HG03095 (cell line): ENCODE data around the gene TMA7B.

Experiments
- ATAC-seq: cut with Tn5 transposase; IDR thresholded peaks from one replicate; pipeline ENCODE4 v1.9.1; 2021; ENCODE audit warnings: moderate library complexity; ENCODE audit not compliant: unreplicated experiment

The TMA7B gene

DNA sequence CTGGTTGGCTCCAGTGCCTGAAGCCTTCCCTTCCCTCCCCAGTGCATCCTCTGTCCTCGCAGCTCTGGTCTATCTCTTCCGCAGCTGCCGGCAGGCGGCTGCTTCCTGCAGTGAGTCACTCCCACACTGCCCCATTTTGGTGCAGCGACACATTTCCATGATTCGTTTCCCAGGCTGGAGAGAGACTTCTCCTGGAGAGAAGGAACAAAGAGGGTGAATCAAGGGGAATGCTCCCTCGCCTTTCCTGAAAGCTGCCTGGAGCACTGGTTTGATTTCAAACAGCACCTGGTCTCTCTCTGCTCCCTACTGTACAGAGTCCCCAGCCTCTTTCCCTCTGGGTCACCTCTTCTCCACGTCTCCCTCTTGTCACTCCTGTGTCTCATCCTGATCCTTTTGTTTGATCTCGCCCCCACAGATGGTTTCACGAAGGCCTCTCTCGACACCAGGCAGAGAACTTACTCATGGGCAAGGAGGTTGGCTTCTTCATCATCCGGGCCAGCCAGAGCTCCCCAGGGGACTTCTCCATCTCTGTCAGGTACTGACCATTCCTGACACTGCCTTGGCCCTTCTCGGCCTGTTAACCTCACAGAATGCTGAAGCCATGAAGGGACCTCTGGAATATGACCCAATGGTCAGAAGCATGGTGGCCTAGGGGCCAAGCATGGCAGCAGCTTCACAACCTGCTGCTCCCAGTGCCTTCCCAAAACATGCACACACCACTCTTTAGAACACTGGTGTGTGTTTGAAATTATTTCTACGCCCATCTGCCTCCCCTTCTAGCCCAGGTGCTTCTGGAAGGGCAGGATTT lies at the start of gene TMA7B:
Gene TMA7B, plus strand, starts transcription at position 758 of the 808 bp plus-strand sequence. CDS start 3,978 bp downstream, outside the sequence.
- no peak for ATAC-seq

DNA sequence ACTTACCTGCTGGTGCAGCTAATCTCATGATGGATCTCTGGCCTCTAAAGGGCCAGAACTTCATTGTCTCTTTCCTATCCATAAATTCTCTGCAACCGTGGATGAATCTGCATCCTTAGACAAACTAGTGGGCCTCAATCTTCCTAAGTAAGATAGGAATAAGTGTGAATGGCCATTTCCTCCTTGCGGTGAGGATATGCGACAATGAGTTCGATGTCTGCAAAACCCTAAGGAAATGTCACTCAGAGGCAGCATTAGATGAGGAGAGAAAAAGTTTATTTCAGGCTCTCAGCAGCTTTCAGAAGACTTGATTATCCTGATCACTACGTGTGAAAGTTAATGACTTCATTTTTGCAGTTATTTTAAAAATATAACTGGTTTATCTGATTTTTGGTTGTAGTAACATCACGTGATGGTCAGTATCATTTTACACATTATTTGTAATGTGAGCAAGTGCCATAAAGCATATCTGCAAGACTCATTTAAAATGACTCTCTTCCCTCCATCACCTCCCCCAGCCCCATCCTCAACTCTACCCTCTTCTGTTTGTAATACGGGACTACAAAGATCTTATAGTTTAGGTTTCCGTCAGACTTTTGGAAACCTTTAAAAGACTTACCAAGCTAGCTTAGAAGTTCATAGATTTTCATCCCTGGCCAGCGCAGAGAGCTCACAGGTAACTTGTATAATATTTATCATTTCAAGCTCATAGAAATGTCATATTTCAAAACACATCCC lies 49.2 kb upstream of the TMA7B start:
- ATAC-seq, result no peak

GRCh38 chr22:39913321-39913720 lies 46.9 kb upstream of the TMA7B start:
- ATAC-seq, result no peak

- ATAC-seq, result no peak
Observed at GRCh38 chr22:39913886-39914285, 46.3 kb upstream of the TMA7B start.

DNA sequence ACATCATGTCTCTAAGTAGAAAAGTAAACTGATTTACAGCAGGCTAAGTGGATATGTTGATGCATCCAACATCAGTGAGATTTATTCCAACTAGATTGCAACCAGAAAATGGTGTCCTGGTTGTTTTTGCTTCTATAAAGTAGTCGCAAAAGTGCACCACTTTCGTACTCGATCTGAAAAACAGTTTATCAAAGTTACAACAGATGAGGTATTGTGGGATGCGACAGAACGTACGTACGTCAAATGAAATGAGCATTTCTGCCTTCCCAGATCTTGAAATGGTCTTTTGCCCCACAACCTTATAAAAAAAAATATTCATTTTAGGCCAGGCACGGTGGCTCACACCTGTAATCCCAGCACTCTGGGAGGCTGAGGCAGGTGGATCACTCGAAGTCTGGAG lies 45.6 kb upstream of the TMA7B start:
- ATAC-seq, result no peak

GRCh38 chr22:39915295-39915726 lies 44.9 kb upstream of the TMA7B start:
- ATAC-seq, result no peak

DNA sequence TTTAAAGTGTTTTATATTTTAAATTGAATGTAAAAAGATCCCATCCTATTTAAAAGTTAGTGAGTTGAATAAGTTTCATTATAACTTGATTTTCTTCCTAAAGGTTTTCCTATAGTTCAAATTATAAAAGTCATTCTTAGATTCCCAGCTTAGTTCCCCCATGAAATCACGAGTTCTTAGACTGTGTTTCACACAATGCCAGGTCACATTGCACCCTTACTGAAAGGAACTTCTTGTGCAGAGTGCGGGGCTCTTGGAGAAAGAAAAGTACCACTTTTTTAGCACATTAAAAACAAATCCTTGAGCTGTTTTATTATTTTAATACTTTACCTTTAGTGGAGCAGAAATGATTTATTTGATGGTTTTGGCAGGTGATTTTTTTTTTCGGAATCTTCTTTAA lies 43.7 kb upstream of the TMA7B start:
- no peak for ATAC-seq

DNA sequence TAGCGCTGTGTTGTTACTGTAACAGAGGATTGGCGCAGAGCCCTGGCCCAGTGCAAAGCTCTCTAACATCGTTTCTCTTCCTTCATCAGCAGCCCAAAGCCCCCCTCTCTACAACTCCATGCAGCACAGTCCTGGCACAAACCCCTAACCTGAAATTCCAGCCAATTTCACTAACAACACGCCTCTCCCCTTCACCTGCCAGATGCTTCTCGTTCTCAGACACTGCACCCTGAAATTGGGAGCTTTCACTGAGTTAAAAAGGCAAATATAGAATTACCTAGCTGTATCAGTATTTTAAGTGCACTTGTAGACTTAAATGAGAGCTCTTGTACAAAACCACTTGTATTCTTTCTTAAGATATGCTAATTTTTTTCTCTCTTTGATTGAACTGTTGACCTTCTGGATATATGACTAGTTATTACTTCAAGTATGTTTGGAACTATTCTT lies 43.0 kb upstream of the TMA7B start:
- no peak for ATAC-seq

DNA sequence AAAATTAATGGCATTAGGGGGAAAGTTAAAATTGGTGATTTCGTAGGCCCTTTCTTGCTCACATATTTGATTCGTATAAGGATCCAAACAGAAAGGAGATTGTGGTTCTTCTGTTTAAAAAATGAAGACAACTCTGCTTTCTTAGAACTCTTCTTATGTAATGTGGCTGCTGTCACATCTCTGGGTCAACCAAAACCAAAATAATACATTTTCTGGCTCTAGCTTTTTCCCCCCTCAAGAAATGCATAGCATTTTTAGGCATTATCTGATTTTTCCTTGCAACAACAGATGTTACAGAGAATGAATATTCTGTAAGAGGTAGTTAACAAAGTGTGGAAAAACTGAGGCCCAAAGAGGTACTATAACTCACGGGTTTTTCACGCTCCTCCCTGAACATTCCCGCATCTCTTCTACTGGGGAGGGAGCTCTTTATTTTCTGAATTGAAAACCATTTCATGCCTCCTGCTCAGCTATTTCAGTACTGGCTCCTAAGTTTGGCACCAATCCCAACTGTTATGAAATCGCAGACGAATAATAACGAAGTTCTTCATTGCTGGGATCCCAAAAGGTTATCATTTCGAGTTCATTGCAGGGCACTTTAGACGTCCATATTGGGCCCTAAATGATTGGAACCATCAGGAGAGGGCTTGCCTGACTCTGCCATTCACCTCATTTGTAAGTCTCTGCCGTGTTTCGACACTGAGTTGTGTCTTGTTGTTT lies 42.3 kb upstream of the TMA7B start:
- no peak for ATAC-seq

DNA sequence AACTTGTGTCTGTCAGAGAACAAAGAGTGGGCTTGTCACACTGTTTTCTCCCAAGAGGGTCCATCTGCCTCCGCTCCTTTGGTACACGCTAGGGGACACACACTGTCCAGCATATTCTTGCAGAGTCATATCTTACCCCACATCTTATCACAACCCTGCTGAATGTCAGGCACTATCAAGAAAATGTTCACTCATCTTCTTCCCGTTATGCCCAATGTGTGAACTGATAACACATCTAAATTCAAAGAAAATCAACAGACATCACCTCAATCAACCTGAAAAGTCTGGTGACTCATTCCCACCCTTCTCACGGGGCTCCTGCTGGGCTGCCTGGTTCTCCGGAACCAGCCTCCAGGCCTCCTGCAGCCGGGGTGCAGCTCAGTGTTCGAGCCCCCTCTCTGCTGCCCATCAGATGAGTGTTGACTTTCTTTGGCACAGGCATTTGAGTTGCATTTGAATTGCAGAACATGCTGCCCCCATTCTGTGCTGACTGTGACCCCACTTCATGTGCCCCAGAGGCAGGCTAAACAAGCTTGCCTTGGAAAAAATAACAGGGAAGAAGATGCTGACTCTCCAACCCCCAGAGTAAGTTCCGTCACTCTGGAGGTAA lies 40.0 kb upstream of the TMA7B start:
- ATAC-seq, result no peak

- no peak for ATAC-seq
Observed at GRCh38 chr22:39923696-39924095, 36.5 kb upstream of the TMA7B start.

GRCh38 chr22:39924286-39924685 lies 35.9 kb upstream of the TMA7B start:
- no peak for ATAC-seq

DNA sequence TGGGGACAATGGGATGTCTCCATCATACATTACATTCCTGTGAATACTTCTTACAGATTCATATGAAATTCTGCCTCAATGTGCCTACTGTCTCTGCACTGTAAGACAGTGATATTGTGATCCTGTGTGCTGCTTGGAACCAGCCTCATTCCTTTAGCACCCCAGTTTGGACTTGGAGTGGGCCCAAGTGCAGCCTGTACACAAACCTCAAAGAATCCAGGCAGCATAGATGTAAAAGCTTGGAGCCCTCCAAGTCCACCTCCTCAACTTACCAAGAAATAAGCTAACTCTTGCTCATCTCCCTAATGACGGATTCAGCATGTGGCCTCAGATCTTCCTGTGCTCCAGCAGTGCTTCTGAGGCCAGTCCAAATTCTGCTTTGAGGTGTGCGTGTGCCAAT lies 34.9 kb upstream of the TMA7B start:
- ATAC-seq, result no peak

- no peak for ATAC-seq
Observed at GRCh38 chr22:39925909-39926679, 34.1 kb upstream of the TMA7B start.

DNA sequence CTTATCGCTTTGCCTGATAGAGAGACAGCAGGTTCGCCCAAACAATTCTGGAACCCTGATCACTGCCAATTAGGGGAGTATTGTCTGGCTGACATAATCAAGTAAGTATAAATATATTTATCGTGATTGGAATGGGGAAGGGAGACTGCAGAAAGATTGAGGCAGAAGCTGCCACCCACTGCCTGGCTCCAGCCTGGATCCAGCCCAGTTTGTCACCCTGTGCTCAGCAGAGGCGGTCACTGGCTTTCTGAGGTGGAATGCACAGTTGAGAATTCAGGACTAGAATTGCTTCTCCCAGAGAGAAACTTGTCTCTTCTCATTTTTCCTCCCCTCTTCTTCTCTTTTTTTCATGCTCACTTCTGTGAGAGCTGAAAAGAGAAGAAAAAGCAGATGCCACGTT lies 33.4 kb upstream of the TMA7B start:
- no peak for ATAC-seq

GRCh38 chr22:39927544-39927943 lies 32.7 kb upstream of the TMA7B start:
- no peak for ATAC-seq

- no peak for ATAC-seq
Observed at GRCh38 chr22:39928536-39929520, 31.4 kb upstream of the TMA7B start.

DNA sequence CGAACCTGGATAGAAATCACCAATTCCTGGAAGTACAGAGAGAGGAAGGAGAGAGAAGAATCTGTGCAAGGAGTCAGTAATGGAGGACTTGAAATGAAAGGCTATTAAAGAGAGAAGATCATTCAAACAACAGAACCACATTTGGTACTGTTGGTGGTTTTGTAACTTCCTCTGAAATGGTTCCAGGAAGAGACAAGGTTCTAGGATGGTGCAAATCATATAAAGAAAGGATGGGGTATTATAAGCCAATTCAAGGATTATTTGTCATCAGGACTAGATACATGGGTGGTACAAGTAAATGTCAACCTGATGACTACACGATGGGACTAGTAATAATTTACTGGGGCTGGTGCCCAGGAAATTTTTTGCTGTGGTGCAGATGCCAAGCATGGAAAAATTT lies 28.9 kb upstream of the TMA7B start:
- ATAC-seq, result no peak

- ATAC-seq, result no peak
Observed at GRCh38 chr22:39932166-39932565, 28.0 kb upstream of the TMA7B start.
